Gastroesophageal sphincter (tissue), 4 donors: ENCODE measurements around the gene SPTB. TPM values are rescaled to one million over a fixed set of nuclear protein-coding genes. Genes with fewer than 3 reads are reported as not detected.

Experiments
- ATAC-seq: fragments of 150-250 bp; one replicate; pipeline ENCODE4 v1.9.1; 2016; ENCODE audit warnings: mild to moderate bottlenecking, moderate library complexity
- H3K27ac ChIP-seq, 4 donors: fragments of 200-600 bp; sonication (generic) in 3 of 4; 1 replicate in 3 of 4; 2 replicates in 1 of 4; pipeline ENCODE4 v1.5.1; 2016 to 2019
- H3K27me3 ChIP-seq: fragments of 200-600 bp; sonication (generic); one replicate; pipeline ENCODE4 v1.5.1; 2019
- H3K36me3 ChIP-seq, 2 donors: fragments of 200-600 bp; sonication (generic); one replicate each; pipeline ENCODE4 v1.5.1; 2019; ENCODE audit warnings: control low read depth in 1 of 2
- H3K4me1 ChIP-seq, 3 donors: fragments of 200-600 bp; sonication (generic); 1 replicate in 2 of 3; 2 replicates in 1 of 3; pipeline ENCODE4 v1.5.1; 2016 to 2019; ENCODE audit warnings: control low read depth in 2 of 3
- H3K4me3 ChIP-seq, 2 donors: fragments of 200-600 bp; sonication (generic); one replicate each; pipeline ENCODE4 v1.5.1; 2019; ENCODE audit warnings: mild to moderate bottlenecking in 1 of 2, moderate library complexity in 1 of 2
- H3K9me3 ChIP-seq, 3 donors: fragments of 200-600 bp; sonication (generic); one replicate each; pipeline ENCODE4 v1.5.1; 2017 to 2019; ENCODE audit warnings: control low read depth in 2 of 3
- EP300 ChIP-seq: sonication (generic); formaldehyde crosslinking; IDR thresholded peaks from one replicate; pipeline ENCODE4 v1.6.1; 2017; ENCODE audit warnings: antibody characterized with exemption, mild to moderate bottlenecking
- POLR2A ChIP-seq, 2 donors: fragments of 450-650 bp; IDR thresholded peaks; one replicate each; pipeline ENCODE4 v1.6.1; 2017; ENCODE audit warnings: antibody characterized with exemption in 2 of 2, mild to moderate bottlenecking in 2 of 2, moderate library complexity in 1 of 2
- POLR2AphosphoS5 ChIP-seq: sonication (generic); formaldehyde crosslinking; IDR thresholded peaks from one replicate; pipeline ENCODE4 v1.6.1; 2017; ENCODE audit warnings: antibody characterized with exemption
- WGBS, 2 donors: methylation state at CpG; one replicate each; pipeline ENCODE4 v1.1.5; 2018; ENCODE audit warnings: low coverage in 1 of 2; 5-methylcytosine and 5-hydroxymethylcytosine counted together
- total RNA-seq, 4 donors: library from RNA; depleted of rRNA; stranded (reverse); fragments of >200 nt; gene quantifications; one replicate each; pipeline ENCODE4 v1.1.0, GENCODE V29; 2016
- TF ChIP-seq, protein P1 (sequence below), 4 experiments: fragments of 200-600 bp in 2 of 4; fragments of 450-650 bp in 2 of 4; sonication (generic) in 1 of 4; IDR thresholded peaks; one replicate each; pipeline ENCODE4 v1.5.1; 2017 to 2019; ENCODE audit warnings: antibody characterized with exemption in 4 of 4, mild to moderate bottlenecking in 2 of 4, moderate library complexity in 2 of 4

The SPTB gene
- total RNA-seq, 4 donors from 2014 or later = 0.62 to 3.1 (median 1.0) TPM

DNA sequence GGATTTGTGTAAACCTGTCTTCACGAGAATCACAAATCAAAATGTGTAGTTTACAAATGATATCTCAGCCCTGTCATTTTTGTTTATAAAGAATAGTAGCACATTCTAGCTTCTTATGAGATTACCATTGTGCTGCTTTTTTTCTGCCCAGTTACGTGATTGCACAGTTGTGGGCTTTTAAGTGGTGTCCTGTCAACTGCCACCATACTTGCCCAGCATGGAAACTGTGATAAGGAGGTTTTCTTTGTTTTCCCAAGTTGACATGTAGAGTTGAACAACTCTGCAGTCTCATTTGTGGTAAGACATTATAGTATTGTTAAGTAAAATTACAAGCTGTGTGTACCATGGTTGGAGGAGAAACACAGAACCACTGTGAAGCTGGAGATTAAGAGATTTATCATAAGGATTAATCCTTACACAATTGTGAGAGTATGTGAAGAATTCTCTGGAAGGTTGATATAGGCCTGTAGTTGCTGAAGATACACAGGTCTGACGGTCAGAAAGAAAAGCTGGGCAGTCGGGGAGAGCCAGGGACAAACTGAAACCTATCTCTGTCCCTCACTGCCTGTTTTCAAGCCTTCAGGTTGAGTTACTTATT is 46.8 kb upstream of the SPTB start:
- no peaks in the 10 kb centered on the region for H3K27me3 ChIP-seq
- WGBS, 2 donors = 57 to 63% methylated on average over 4 of the region's 4 CpGs
- no peaks in the 10 kb centered on the region for H3K9me3 ChIP-seq
- ATAC-seq = no peak
- no peak overlapping the region for H3K27ac ChIP-seq
- no peak overlapping the region for H3K4me3 ChIP-seq
- peaks cover 0 to 66% of the 10 kb centered on the region in 2 donors for H3K36me3 ChIP-seq
- peaks cover 0 to 39% (median 15%) of the 10 kb centered on the region in 3 donors for H3K4me1 ChIP-seq
- TF ChIP-seq EP300 (no peak), POLR2A (IDR thresholded peaks at IDR 0.05) (no peak), POLR2AphosphoS5 (no peak)
- TF ChIP-seq, protein P1, sequence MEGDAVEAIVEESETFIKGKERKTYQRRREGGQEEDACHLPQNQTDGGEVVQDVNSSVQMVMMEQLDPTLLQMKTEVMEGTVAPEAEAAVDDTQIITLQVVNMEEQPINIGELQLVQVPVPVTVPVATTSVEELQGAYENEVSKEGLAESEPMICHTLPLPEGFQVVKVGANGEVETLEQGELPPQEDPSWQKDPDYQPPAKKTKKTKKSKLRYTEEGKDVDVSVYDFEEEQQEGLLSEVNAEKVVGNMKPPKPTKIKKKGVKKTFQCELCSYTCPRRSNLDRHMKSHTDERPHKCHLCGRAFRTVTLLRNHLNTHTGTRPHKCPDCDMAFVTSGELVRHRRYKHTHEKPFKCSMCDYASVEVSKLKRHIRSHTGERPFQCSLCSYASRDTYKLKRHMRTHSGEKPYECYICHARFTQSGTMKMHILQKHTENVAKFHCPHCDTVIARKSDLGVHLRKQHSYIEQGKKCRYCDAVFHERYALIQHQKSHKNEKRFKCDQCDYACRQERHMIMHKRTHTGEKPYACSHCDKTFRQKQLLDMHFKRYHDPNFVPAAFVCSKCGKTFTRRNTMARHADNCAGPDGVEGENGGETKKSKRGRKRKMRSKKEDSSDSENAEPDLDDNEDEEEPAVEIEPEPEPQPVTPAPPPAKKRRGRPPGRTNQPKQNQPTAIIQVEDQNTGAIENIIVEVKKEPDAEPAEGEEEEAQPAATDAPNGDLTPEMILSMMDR (IDR thresholded peaks at IDR 0.05) = no peak

DNA sequence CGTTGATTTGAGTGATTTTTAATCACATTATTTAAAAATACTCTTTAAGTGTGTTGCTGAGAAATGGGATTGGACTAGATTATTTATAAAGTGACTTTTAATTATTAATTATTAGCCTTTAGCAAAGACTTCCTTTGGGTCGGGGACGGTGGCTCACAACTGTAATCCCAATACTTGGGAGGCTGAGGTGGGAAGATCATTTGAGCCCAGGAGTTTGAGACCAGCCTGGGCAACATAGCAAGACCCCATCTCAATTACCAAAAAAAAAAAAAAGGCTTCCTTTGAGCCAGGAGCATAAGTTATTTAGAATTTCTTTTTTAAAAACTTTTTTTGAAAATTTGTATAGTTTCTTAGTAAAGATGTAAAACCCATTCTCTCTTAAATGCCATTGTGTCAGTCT is 43.3 kb upstream of the SPTB start:
- 89 to 92% methylated on average over 3 of the region's 3 CpGs for WGBS, 2 donors
- Histone ChIP-seq H3K27ac (no peak overlapping the region), H3K4me1 (peaks cover 0 to 26% (median 0%) of the 10 kb centered on the region in 3 donors), H3K36me3 (peaks cover 0 to 40% of the 10 kb centered on the region in 2 donors), H3K27me3 (no peaks in the 10 kb centered on the region), H3K4me3 (no peak overlapping the region), H3K9me3 (no peaks in the 10 kb centered on the region)
- TF ChIP-seq, protein P1 (IDR thresholded peaks at IDR 0.05) = no peak
- TF ChIP-seq POLR2AphosphoS5 = no peak
- TF ChIP-seq EP300 = no peak
- TF ChIP-seq POLR2A (IDR thresholded peaks at IDR 0.05) = no peak
- ATAC-seq = no peak

DNA sequence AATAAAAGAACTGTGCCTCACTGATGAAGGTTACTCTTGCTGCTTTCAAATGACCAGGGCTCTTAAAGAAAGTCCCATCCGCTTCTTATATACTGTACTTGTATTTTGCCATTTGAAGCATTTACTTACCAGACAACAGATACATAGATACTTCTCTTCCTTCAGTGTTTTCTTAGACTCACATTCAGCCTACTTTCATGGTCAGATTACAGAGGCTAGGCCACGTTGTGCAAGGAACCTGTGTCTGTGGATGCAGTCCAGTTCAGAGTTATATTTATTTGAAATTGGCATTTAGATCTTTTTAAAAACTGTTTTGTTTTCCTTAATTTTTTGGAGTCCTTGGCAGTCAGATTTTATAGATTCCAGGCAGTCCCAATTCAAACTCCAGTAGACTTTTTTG is 40.8 kb upstream of the SPTB start:
- no peak for ATAC-seq
- H3K36me3 ChIP-seq = peaks cover 0 to 17% of the 10 kb centered on the region in 2 donors
- H3K9me3 ChIP-seq = no peaks in the 10 kb centered on the region
- TF ChIP-seq POLR2AphosphoS5 (no peak), EP300 (no peak), POLR2A (IDR thresholded peaks at IDR 0.05) (no peak)
- TF ChIP-seq, protein P1 (IDR thresholded peaks at IDR 0.05) = no peak
- H3K27me3 ChIP-seq = no peaks in the 10 kb centered on the region
- H3K27ac ChIP-seq = no peak overlapping the region
- H3K4me1 ChIP-seq = peaks cover 4 to 52% (median 8%) of the 10 kb centered on the region in 3 donors
- no peak overlapping the region for H3K4me3 ChIP-seq
- WGBS, 2 donors = 63 to 72% methylated on average over 2 of the region's 2 CpGs

DNA sequence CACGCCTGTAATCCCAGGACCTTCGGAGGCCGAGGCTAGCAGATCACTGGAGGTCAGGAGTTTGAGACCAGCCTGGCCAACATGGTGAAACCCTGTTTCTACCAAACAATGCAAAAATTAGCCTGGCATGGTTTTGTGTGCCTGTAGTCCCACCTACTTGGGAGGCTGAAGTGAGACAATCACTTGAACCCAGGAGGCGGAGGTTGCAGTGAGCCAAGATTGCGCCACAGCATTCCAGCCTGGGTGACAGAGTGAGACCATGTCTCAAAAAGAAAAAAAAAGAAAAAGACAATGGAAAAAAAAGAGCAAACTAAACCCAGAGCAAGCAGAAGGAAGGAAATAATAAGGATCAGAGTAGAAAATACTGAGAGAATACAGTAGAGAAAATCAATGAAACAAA is 39.9 kb upstream of the SPTB start:
- H3K27ac ChIP-seq = no peak overlapping the region
- peaks cover 6 to 58% (median 13%) of the 10 kb centered on the region in 3 donors for H3K4me1 ChIP-seq
- H3K4me3 ChIP-seq = no peak overlapping the region
- no peaks in the 10 kb centered on the region for H3K27me3 ChIP-seq
- 92 to 95% methylated on average over 3 to 4 of the region's 5 CpGs for WGBS, 2 donors
- ATAC-seq = no peak
- H3K9me3 ChIP-seq = no peaks in the 10 kb centered on the region
- H3K36me3 ChIP-seq = peaks cover 0 to 9% of the 10 kb centered on the region in 2 donors
- TF ChIP-seq, protein P1 (IDR thresholded peaks at IDR 0.05) = no peak
- no peak for TF ChIP-seq POLR2A (IDR thresholded peaks at IDR 0.05)

DNA sequence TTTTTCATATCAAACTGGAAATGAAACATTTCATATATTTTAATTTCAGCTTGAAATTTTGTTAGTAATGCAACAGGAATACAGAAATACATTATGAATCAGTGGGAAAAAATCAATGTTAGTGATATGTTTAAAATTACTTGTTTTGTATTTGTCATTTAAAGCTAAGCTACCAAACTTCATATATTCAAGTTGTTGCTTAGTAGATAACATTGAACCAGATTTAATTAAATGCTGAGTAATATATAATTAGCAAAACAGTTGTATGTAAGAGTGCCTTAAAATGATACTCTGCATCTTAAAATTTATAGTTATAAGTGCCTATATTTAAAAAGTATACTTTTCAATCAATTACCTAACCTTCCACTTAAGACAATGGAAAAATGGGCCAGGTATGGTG is 39.5 kb upstream of the SPTB start:
- Histone ChIP-seq H3K9me3 (no peaks in the 10 kb centered on the region), H3K36me3 (peaks cover 0 to 5% of the 10 kb centered on the region in 2 donors), H3K4me3 (no peak overlapping the region), H3K27ac (no peak overlapping the region), H3K4me1 (peaks cover 6 to 57% (median 13%) of the 10 kb centered on the region in 3 donors), H3K27me3 (no peaks in the 10 kb centered on the region)
- no peak for ATAC-seq
- no peak for TF ChIP-seq POLR2AphosphoS5
- no peak for TF ChIP-seq POLR2A (IDR thresholded peaks at IDR 0.05)
- TF ChIP-seq, protein P1 (IDR thresholded peaks at IDR 0.05) = no peak
- no peak for TF ChIP-seq EP300
